HG02973 (cell line): Measurements from ENCODE around the gene RPS10.
"Not testable (repeated sequence)": the region's sequence is repeated elsewhere in the genome, so short reads cannot be mapped to it uniquely, and the experiment has no call there.

Experiments used
- ATAC-seq: cut with Tn5 transposase; IDR thresholded peaks from one replicate; pipeline ENCODE4 v1.9.1; 2021; ENCODE audit warnings: moderate library complexity; ENCODE audit not compliant: unreplicated experiment

Gene RPS10

GRCh38 chr6:34393191-34393965 is 32.5 kb downstream of the RPS10 start:
- no peak for ATAC-seq

- ATAC-seq = peak; percentile 76
These were observed 33.2 kb downstream of the RPS10 start, which contains the start of gene NUDT3 for GRCh38 chr6:34392497-34393190. Gene NUDT3 (minus strand): TSS chr6:34392669. CDS start chr6:34392362, 307 bp downstream.

- peak; percentile 23 for ATAC-seq
These were observed 33.9 kb downstream of the RPS10 start for GRCh38 chr6:34391786-34392496.

- no peak for ATAC-seq
These were observed 34.4 kb downstream of the RPS10 start for GRCh38 chr6:34391473-34391785.

GRCh38 chr6:34390531-34391472 is 35.1 kb downstream of the RPS10 start:
- ATAC-seq = no peak

GRCh38 chr6:34389034-34389433 is 36.8 kb downstream of the RPS10 start:
- ATAC-seq = no peak

GRCh38 chr6:34388421-34388820 is 37.4 kb downstream of the RPS10 start:
- no peak for ATAC-seq

- no peak for ATAC-seq
These were observed 39.3 kb downstream of the RPS10 start for GRCh38 chr6:34386316-34387137.

- ATAC-seq = no peak
These were observed 40.1 kb downstream of the RPS10 start for GRCh38 chr6:34385793-34386195.

GRCh38 chr6:34384321-34385153 is 41.3 kb downstream of the RPS10 start:
- no peak for ATAC-seq

- no peak for ATAC-seq
These were observed 42.1 kb downstream of the RPS10 start for GRCh38 chr6:34383656-34384320.

GRCh38 chr6:34383161-34383631 is 42.7 kb downstream of the RPS10 start:
- ATAC-seq = no peak

- ATAC-seq = no peak
These were observed 44.8 kb downstream of the RPS10 start for GRCh38 chr6:34381081-34381480.

GRCh38 chr6:34378470-34378869 is 47.4 kb downstream of the RPS10 start:
- no peak for ATAC-seq

GRCh38 chr6:34377984-34378383 is 47.9 kb downstream of the RPS10 start:
- no peak for ATAC-seq

- not testable (repeated sequence) for ATAC-seq
These were observed 48.3 kb downstream of the RPS10 start for GRCh38 chr6:34377571-34377970.

GRCh38 chr6:34375833-34376232 is 50.0 kb downstream of the RPS10 start:
- no peak for ATAC-seq

- no peak for ATAC-seq
These were observed 51.4 kb downstream of the RPS10 start for GRCh38 chr6:34374508-34374907.
